HG03066 (cell line): ENCODE measurements around the gene LRFN2.

Experiments
- ATAC-seq: cut with Tn5 transposase; IDR thresholded peaks from one replicate; pipeline ENCODE4 v1.9.1; 2021; ENCODE audit warnings: low read depth; ENCODE audit not compliant: unreplicated experiment

LRFN2 gene

DNA sequence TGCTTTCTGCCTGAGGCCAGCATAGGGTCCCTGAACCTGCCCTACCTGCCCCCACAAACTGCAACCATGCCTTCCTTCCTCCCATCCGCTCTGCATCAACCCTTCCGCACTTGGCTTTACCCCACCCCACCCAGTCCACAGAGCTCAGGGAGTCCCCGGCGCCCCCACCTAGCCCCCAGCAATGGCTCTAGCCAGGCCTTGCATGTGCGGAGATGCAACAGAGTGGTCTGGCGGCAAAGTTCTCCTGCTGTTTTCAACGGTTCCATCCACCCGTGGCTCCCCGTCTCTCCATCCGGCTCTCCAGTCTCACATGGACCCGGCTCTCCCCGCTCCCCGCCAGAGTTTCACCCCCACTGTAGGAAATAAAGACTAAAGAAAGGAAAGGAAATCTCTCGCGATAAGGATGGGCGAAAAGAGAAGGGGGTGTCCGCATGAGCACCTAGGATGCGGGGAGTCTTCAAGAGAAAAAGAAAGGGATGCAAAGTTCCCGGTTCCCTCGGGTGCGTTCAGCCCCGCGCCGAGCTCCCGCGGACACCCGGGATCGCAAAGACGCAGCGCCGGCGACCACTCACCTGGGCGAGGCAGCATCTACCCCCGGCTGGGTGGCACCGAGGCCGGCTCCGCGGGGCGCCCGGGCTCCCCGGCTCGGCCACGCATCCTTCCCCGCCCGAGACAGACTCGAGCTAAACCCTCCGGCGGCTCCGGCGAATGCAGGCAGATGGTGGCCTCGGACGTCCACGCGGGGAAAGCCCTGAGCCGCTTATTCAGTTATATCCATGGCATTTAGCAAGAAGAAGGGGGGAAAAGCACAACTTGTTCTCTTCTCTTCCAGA is 579 bp downstream of the LRFN2 start:
- ATAC-seq, result no peak

DNA sequence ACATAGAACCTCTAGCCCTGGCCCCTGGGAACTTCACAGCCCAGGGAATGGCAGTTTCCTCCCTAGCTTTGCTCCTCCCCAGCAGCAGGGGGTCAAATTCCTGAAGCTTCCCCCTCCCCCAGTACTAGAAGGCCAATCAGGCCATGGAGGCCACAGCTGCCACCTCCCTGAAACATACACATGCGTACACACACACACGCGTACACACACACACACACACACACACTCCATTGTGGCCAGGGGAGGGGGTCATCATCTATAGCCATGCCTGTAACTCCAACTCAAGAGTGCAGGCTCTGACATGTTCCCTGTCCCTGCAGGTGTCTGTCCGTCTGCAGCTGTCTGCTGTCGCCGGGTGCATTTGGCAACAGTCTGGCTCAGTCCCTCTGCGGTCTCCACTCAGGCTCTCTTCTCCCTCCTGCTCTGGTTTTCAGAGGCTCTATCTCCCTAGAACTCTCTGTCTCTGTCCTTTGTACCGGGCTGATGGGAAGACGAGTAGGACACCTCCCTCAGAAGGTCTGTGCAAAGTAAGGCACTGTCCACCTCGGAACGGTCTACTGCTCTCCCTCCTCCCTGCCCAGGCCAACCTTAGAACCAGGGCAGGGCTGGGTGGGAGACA is 1.4 kb downstream of the LRFN2 start:
- ATAC-seq, result no peak

DNA sequence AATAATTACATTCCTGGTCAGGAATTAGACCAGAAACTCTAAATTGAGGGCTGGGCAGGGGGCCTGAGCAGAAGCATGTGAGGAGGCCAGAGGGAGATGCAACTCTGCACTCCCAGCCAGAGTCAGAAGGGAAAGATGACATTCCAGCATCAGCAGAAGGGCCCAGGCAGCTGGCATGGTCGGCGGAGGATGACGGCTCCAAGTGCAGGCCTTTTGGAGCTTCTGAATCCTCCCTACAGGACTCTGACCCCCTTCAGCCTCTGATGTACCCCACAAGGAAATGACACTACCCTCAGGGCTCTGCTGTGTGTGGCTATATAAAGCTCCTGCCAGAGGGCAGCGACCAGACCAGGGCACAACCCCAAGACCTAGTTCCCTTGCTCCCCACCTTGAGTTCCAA is 1.9 kb downstream of the LRFN2 start:
- no peak for ATAC-seq

- no peak for ATAC-seq
Measured at GRCh38 chr6:40584741-40585140, 2.4 kb downstream of the LRFN2 start.

DNA sequence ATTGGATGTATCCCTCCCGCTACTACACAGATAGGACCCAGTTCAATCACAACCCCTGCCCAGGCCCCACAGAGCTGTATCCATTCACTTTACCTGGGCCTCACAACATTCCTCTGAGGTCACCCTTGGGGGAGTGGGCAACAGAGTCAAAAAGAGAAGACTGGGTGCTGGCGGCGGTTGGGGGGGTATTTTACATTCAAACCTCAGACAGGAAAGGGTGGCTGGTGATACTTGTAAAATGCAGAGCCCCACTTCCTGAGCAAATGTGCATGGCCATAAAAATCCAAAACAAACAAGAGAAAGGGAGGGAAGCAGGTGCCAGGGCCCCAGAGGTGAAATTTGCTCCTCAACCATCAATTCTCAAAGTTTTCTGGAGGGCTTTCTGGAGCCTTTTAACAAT is 3.5 kb downstream of the LRFN2 start:
- no peak for ATAC-seq

- no peak for ATAC-seq
Measured at GRCh38 chr6:40582892-40583291, 4.3 kb downstream of the LRFN2 start.

- ATAC-seq, result no peak
Measured at GRCh38 chr6:40579101-40579500, 8.1 kb downstream of the LRFN2 start.

DNA sequence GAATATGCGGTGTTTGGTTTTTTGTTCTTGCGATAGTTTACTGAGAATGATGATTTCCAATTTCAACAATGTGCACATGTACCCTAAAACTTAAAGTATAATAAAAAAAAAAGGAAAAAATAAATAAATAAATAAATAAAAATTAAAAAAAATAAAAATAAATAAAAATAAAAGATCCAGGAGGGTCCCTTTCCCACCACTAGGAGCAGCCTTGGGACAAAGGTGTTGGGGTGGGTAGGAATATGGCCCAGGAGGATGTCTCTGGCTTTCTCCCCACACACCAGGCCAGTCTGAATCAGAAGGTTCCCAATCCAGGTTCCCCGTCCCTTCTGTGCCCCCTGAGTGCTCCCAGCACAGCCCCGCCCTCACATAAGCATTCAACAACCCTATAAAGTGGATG is 9.5 kb downstream of the LRFN2 start:
- ATAC-seq, result no peak

DNA sequence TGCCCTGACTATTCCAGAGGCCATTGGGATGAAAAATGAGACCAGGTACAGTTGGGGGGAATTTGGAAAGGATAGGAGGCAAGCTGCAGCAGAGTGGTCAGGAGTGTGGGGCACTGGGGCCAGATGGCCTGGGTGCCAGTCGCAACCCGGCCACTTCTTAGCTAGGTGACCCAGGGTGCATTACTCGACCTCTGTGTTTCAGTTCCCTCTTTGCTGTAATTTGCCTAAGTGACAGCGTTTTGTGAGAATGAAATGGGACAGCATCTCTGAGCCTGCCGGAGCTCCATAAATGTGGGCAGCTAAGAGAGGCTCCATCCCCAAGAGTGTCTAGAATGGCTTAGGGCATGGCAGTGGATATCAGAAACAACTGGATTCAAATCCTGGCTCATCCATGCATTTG is 13.9 kb downstream of the LRFN2 start:
- no peak for ATAC-seq

DNA sequence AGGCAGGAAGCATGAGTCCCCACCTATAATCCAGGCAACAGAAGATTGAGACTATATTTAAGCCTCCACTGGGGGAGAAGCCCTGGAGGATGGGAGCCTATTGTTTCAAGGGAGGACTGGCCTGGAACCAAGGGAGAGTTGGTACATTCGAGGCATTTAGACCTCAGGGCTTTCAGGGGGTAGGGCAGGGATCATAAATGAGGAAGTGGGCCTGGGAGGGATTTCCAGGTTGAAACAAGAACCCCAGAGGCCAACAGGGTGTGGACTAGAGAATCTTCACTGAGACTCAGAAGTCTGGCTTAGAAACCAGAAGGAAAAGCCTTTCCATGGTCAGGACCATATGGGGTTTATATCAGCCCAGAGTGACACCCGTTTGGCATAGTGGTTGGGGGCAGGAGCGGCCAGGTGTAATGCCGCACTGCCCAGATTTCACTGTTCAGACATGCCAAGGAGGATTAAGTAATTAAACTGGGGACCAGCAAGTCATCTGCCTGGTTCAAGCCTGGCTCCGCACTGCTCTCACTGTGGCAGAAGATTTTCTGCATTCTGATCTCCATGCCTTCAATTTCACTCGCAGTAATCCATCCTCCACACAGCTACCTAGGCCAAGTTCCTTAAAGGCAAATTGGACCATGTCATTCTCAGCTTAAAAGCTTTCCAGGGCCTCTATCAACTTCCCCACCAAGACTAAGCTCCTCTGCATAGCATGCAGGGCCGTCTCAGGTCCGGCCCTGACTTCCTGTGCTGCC is 17.8 kb downstream of the LRFN2 start:
- ATAC-seq, result no peak

- no peak for ATAC-seq
Measured at GRCh38 chr6:40568062-40568708, 19.0 kb downstream of the LRFN2 start.

GRCh38 chr6:40563111-40563510 is 24.1 kb downstream of the LRFN2 start:
- no peak for ATAC-seq

DNA sequence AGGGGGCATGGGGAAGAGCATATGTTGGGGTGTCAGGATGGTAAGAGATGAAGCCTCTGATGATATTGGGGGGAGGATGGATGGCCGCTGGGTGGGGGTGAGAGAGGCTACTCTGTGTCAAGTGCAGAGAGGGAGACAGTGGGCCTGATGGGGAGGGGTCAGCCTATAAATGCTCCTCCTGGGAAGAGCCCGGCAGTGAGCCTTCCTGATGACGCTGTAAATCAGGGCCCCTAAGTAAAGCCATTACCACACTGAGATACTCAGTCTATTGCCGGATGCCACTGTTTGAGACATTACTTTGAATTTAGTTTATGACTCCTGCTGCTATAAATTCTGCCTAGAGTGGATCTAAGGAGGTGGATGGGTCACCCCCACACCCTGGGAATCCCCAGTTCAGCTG is 28.1 kb downstream of the LRFN2 start:
- no peak for ATAC-seq

GRCh38 chr6:40558102-40558501 is 29.1 kb downstream of the LRFN2 start:
- ATAC-seq, result no peak

- ATAC-seq, result no peak
Measured at GRCh38 chr6:40556881-40557280, 30.3 kb downstream of the LRFN2 start.

- ATAC-seq, result no peak
Measured at GRCh38 chr6:40556023-40556422, 31.1 kb downstream of the LRFN2 start.

GRCh38 chr6:40555092-40555491 is 32.1 kb downstream of the LRFN2 start:
- ATAC-seq, result no peak

- ATAC-seq, result no peak
Measured at GRCh38 chr6:40552941-40553340, 34.2 kb downstream of the LRFN2 start.

GRCh38 chr6:40551966-40552505 is 35.1 kb downstream of the LRFN2 start:
- no peak for ATAC-seq

DNA sequence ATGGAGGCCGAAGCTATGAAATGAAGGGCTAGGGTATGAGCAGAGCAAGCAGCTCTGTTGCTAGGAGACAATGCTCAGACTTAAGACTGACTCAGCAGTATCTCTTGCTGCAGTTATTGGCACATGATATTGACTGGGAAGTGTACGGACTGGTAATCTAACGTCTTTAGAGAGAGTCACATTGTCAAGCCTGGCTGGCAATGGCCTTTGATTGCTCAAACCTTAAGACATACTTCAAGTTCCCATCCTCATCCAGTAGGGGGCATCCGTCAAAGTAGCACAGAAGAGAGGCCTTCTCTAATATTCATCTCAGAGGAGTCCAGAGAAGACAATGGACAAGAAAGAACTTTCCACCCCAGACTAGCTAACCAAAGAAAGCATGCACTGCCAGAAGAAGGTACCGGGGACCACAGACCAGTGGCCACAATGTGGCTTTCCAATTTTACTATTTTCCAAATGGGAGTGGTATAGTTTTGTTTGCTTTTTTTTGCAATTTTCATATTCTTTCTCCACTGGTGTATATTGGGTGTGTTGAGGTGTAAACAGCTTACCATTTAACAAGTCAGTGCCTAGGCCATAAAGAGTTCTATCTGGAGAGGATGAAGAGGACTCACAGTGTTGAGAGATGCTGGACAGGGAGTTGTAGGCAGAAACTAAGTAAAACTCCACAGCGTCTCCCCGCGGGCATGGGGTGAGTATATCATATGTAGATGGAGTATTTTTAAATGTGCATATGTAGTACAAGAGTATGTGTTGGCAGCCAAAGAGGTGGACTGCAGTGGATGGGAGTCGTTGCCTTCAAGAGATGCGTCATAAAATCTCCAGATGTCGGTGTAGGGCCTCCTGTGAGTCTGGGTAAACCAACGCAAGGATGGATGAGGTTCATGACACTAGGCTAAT is 36.7 kb downstream of the LRFN2 start:
- no peak for ATAC-seq
